Activated naive CD8-positive, alpha-beta T cell treated with anti-CD3 and anti-CD28 coated beads, Interleukin-2, amount 50 U/mL, for 24 hours (primary cell): ENCODE data around the gene SPIN1.
"Not testable (repeated sequence)": the region's sequence is repeated elsewhere in the genome, so short reads cannot be mapped to it uniquely, and the experiment has no call there.

Experiments used
- ATAC-seq: fragments of 150-1000 bp; cut with Tn5 transposase; one replicate; pipeline ENCODE4 v1.10.0; 2021
- DNase-seq: peaks from one replicate; pipeline ENCODE4 v3.0.0; 2021
- H3K27ac Mint-ChIP-seq: one replicate; pipeline ENCODE4 v1.8.0; 2021; ENCODE audit warnings: mild to moderate bottlenecking, mixed read lengths
- H3K27me3 Mint-ChIP-seq: one replicate; pipeline ENCODE4 v1.8.0; 2021; ENCODE audit warnings: mixed read lengths
- H3K36me3 Mint-ChIP-seq: one replicate; pipeline ENCODE4 v1.8.0; 2021; ENCODE audit warnings: low read depth, mixed read lengths
- H3K4me1 Mint-ChIP-seq: one replicate; pipeline ENCODE4 v1.8.0; 2021; ENCODE audit warnings: mixed read lengths
- H3K4me3 Mint-ChIP-seq: one replicate; pipeline ENCODE4 v1.8.0; 2021; ENCODE audit warnings: mild to moderate bottlenecking, moderate library complexity, mixed read lengths
- H3K9me3 Mint-ChIP-seq: one replicate; pipeline ENCODE4 v1.8.0; 2021; ENCODE audit warnings: mixed read lengths

The SPIN1 gene

GRCh38 chr9:88388203-88388885, at the start of gene SPIN1:
SPIN1 (plus strand) TSS chr9:88388444; CDS start chr9:88426540, 38,096 bp downstream.
- DNase-seq (peak; percentile 88), ATAC-seq (peak; percentile 94)
- Mint-ChIP-seq H3K9me3 (no peaks in the 10 kb centered on the region), H3K4me1 (peaks cover 35% of the 10 kb centered on the region), H3K4me3 (peak within 1 kb of the TSS; percentile 89), H3K27ac (peak within 1 kb of the TSS; percentile 92), H3K36me3 (no peaks in the 10 kb centered on the region), H3K27me3 (no peaks in the 10 kb centered on the region)

DNA sequence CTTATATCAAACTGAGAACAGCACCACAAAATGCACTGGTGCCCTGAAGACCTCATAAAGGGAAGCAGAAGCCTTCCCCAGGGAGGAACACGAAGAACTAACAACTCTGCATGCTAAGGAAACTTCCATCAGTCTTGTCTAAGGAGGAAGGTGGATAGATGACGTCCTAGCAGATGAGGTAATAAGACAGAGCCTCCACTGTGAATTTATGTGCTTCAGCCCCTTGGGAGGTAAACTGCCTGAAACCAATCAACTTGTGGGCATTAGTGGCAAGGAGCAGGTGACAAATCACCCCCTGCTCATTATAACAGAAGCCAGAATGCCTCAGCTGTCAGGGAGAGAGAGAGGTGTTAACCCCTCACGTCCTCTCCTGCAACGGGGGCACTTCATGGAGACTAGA, 48.9 kb upstream of the SPIN1 start:
- H3K27me3 Mint-ChIP-seq = no peaks in the 10 kb centered on the region
- no peak for DNase-seq
- H3K9me3 Mint-ChIP-seq = no peaks in the 10 kb centered on the region
- H3K4me3 Mint-ChIP-seq = no peak overlapping the region
- H3K36me3 Mint-ChIP-seq = no peaks in the 10 kb centered on the region
- ATAC-seq = no peak
- no peak overlapping the region for H3K27ac Mint-ChIP-seq
- no peaks in the 10 kb centered on the region for H3K4me1 Mint-ChIP-seq

GRCh38 chr9:88342246-88342645, 46.0 kb upstream of the SPIN1 start:
- Mint-ChIP-seq H3K4me1 (no peaks in the 10 kb centered on the region), H3K27ac (no peak overlapping the region), H3K36me3 (no peaks in the 10 kb centered on the region), H3K9me3 (no peaks in the 10 kb centered on the region), H3K4me3 (no peak overlapping the region), H3K27me3 (no peaks in the 10 kb centered on the region)
- no peak for DNase-seq
- no peak for ATAC-seq

GRCh38 chr9:88344013-88344412, 44.2 kb upstream of the SPIN1 start:
- no peaks in the 10 kb centered on the region for H3K36me3 Mint-ChIP-seq
- no peak overlapping the region for H3K27ac Mint-ChIP-seq
- no peaks in the 10 kb centered on the region for H3K27me3 Mint-ChIP-seq
- H3K4me3 Mint-ChIP-seq = no peak overlapping the region
- H3K9me3 Mint-ChIP-seq = no peaks in the 10 kb centered on the region
- no peaks in the 10 kb centered on the region for H3K4me1 Mint-ChIP-seq
- DNase-seq (no peak), ATAC-seq (peak; percentile 28)

DNA sequence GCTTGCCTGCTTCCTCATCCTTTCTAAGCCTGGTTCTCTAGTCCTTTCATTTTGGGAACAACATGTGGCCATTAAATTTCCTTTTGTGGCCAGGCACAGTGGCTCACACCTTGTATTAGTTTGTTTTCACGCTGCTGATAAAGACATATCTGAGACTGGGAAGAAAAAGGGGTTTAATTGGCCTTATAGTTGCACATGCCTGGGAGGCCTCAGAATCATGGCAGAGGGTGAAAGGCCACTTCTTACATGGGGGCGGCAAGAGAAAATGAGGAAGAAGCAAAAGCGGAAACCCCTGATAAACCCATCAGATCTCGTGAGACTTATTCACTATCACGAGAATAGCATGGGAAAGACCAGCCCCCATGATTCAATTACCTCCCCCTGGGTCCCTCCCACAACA, 37.9 kb upstream of the SPIN1 start:
- not testable (repeated sequence) for H3K9me3 Mint-ChIP-seq, H3K4me3 Mint-ChIP-seq, DNase-seq, ATAC-seq, H3K27ac Mint-ChIP-seq, H3K36me3 Mint-ChIP-seq, H3K4me1 Mint-ChIP-seq, H3K27me3 Mint-ChIP-seq

GRCh38 chr9:88355166-88355565, 33.1 kb upstream of the SPIN1 start:
- DNase-seq (no peak), ATAC-seq (peak; percentile 49)
- Mint-ChIP-seq H3K9me3 (peaks cover 15% of the 10 kb centered on the region), H3K27me3 (no peaks in the 10 kb centered on the region), H3K27ac (no peak overlapping the region), H3K4me3 (no peak overlapping the region), H3K4me1 (no peaks in the 10 kb centered on the region), H3K36me3 (peaks cover 2% of the 10 kb centered on the region)

- peaks cover 15% of the 10 kb centered on the region for H3K9me3 Mint-ChIP-seq
- H3K36me3 Mint-ChIP-seq, DNase-seq, H3K4me3 Mint-ChIP-seq, H3K27me3 Mint-ChIP-seq, ATAC-seq, H3K27ac Mint-ChIP-seq, H3K4me1 Mint-ChIP-seq: not testable (repeated sequence)
These were observed 31.0 kb upstream of the SPIN1 start for GRCh38 chr9:88357250-88357649.

GRCh38 chr9:88358723-88359122, 29.5 kb upstream of the SPIN1 start:
- Mint-ChIP-seq H3K36me3 (peaks cover 2% of the 10 kb centered on the region), H3K4me3 (no peak overlapping the region), H3K27me3 (peaks cover 5% of the 10 kb centered on the region), H3K27ac (no peak overlapping the region), H3K9me3 (peaks cover 15% of the 10 kb centered on the region), H3K4me1 (no peaks in the 10 kb centered on the region)
- ATAC-seq = no peak
- no peak for DNase-seq

- Mint-ChIP-seq H3K36me3 (peaks cover 2% of the 10 kb centered on the region), H3K9me3 (peaks cover 11% of the 10 kb centered on the region)
These were observed 28.3 kb upstream of the SPIN1 start for GRCh38 chr9:88359974-88360373.

DNA sequence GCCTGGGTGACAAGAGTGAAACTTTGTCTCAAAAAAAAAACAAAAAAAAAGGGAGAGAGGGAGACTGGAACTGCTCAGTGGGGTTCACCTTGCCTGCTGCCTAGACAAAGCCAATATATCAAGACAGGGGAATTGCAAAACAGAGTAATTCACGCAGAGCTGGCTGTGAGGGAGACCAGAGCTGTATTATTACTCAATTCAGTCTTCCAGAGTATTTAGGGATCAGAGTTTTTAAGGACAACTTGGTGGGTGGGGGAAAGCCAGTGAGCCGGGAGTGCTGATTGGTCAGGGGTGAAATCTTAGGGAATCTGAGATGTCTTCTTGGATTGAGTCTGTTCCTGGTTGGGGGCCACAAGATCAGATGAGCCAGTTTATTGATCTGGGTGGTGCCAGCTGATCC, 25.6 kb upstream of the SPIN1 start:
- Mint-ChIP-seq H3K4me3 (no peak overlapping the region), H3K27ac (no peak overlapping the region), H3K36me3 (peaks cover 4% of the 10 kb centered on the region), H3K4me1 (no peaks in the 10 kb centered on the region), H3K9me3 (peaks cover 14% of the 10 kb centered on the region), H3K27me3 (peaks cover 5% of the 10 kb centered on the region)
- ATAC-seq = no peak
- no peak for DNase-seq

More at GRCh38 chr9:88359974-88360373, 28.3 kb upstream of the SPIN1 start:
- Mint-ChIP-seq H3K27ac (no peak overlapping the region), H3K4me1 (no peaks in the 10 kb centered on the region), H3K27me3 (peaks cover 5% of the 10 kb centered on the region), H3K4me3 (no peak overlapping the region)
- ATAC-seq (no peak), DNase-seq (no peak)

DNA sequence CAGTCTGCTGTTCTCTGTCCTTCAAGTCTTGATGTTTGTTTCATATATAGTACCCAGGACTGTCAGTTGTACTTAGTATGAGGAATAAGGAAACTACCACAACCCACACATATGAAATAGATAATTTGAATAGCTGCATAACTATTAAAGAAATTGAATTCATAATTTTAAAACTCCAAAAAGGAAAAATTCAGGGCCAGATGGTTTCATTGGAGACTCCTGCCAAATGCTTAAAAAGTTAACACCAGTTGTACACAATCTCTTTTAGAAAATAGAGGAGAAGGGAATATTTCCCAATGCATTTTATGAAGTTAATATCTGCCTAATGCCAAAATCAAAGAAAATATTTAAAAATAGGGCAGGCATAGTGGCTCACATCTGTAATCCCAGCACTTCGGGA, 24.6 kb upstream of the SPIN1 start:
- no peak overlapping the region for H3K4me3 Mint-ChIP-seq

DNA sequence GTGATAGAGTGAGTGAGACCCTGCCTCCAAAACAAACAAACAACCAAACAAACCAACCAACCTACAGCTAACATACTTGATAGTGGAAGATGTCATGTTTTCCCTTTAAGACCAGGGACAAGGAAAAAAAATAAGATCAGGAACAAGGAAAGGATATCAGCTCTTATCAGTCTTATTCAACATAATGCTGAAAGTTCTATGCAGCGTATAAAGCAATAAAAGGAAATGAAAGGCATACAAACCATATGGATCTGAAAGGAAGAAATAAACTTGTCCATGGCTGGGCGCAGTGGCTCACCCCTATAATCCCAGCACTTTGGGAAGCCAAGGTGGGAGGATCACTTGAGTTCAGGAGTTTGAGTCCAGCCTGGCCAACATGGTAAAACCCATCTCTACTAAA, 23.5 kb upstream of the SPIN1 start:
- H3K9me3 Mint-ChIP-seq = peaks cover 19% of the 10 kb centered on the region
- no peak overlapping the region for H3K4me3 Mint-ChIP-seq
- no peak overlapping the region for H3K27ac Mint-ChIP-seq
- H3K36me3 Mint-ChIP-seq = peaks cover 6% of the 10 kb centered on the region
- ATAC-seq = no peak
- no peak for DNase-seq
- H3K27me3 Mint-ChIP-seq = peaks cover 5% of the 10 kb centered on the region
- no peaks in the 10 kb centered on the region for H3K4me1 Mint-ChIP-seq

More for the DNA sequence above, 24.6 kb upstream of the SPIN1 start:
- H3K27me3 Mint-ChIP-seq = peaks cover 5% of the 10 kb centered on the region
- peaks cover 6% of the 10 kb centered on the region for H3K36me3 Mint-ChIP-seq
- ATAC-seq (no peak), DNase-seq (no peak)
- H3K27ac Mint-ChIP-seq = no peak overlapping the region
- H3K9me3 Mint-ChIP-seq = peaks cover 19% of the 10 kb centered on the region
- no peaks in the 10 kb centered on the region for H3K4me1 Mint-ChIP-seq

DNA sequence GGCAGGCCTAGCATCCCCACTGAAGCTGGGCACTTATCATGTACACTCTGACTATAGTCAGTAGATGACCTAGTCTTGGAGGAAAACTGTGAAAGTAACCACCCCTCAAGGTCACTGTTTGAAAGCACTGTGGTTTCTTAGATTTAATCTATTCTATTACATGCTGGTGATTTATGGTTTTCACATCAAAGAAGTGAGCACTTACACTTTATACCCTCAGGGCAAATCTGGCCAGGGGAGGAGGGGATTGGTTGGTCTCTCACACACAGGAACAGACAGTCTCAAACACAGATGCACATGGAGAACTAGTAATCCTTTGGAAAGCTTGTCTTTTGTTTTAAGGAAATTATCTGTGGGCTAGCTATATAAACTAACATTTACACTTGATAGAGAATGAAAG, 17.9 kb upstream of the SPIN1 start:
- Mint-ChIP-seq H3K9me3 (peaks cover 20% of the 10 kb centered on the region), H3K36me3 (peaks cover 6% of the 10 kb centered on the region), H3K27ac (no peak overlapping the region), H3K4me1 (peaks cover 6% of the 10 kb centered on the region), H3K4me3 (no peak overlapping the region), H3K27me3 (peaks cover 2% of the 10 kb centered on the region)
- DNase-seq = no peak
- no peak for ATAC-seq

DNA sequence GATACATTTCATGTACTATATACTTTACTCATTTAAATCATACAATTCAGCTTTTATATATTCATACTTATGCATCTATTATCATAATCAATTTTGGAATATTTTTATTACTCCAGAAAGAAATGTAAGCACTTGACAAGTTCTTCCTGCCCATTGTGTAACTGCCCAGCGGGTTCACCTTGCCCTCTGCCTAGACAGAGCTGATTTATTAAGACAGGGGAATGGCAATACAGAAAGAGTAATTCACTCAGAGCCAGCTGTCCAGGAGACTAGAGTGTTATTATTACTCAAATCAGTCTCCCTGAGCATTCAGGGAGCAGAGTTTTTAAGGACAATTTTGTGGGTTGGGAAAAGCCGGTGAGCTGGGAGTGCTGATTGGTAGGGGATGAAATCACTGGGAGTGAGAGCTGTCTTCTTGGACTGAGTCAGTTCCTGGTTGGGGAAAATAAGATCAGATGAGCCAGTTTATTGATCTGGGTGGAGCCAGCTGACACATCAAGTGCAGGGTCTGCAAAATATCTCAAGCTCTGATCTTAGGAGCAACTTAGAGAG, 16.1 kb upstream of the SPIN1 start:
- Mint-ChIP-seq H3K9me3 (peaks cover 14% of the 10 kb centered on the region), H3K27ac (no peak overlapping the region), H3K36me3 (peaks cover 6% of the 10 kb centered on the region), H3K27me3 (peaks cover 2% of the 10 kb centered on the region), H3K4me1 (peaks cover 6% of the 10 kb centered on the region), H3K4me3 (no peak overlapping the region)
- ATAC-seq (no peak), DNase-seq (no peak)

DNA sequence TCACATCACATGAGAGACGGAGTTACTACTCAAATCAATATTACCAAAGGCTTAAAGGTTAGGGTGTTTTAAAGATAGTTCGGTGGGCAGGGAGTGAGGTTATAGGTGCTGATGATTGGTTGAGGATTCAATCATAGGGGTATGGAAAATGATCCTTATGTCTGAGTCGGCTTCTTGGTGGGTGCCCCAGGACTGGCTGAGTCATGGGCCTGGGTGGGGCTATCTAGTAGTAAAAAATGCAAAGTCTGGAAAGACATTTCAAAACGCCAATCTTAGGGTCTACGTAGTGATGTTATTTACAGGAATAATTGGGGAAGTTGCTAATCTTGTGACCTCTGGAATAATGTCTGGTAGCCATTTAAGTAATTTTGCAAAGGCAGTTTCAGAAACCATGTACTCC, 15.2 kb upstream of the SPIN1 start:
- ATAC-seq (no peak), DNase-seq (no peak)
- Mint-ChIP-seq H3K36me3 (peaks cover 1% of the 10 kb centered on the region), H3K4me3 (no peak overlapping the region), H3K27me3 (peaks cover 2% of the 10 kb centered on the region), H3K27ac (no peak overlapping the region), H3K4me1 (peaks cover 6% of the 10 kb centered on the region), H3K9me3 (peaks cover 7% of the 10 kb centered on the region)
